Activated CD4-positive, alpha-beta T cell treated with anti-CD3 and anti-CD28 coated beads, Interleukin-2, amount 10 ng/mL, durations not matched to agents 24 days and 14 days (primary cell): ENCODE measurements around the gene S1PR1. TPM values are rescaled to one million over a fixed set of nuclear protein-coding genes. Genes with fewer than 3 reads are reported as not detected.
A peak's percentile ranks its signal among the peaks of the same experiment; 100 is the strongest.
"Not testable (repeated sequence)": the region's sequence is repeated elsewhere in the genome, so short reads cannot be mapped to it uniquely, and the experiment has no call there.

Experiments
- DNase-seq: peaks from one replicate; pipeline ENCODE4 v3.0.0; 2022
- H3K27ac Mint-ChIP-seq: one replicate; pipeline ENCODE4 v1.8.0; 2022; ENCODE audit warnings: mild to moderate bottlenecking, mixed read lengths
- H3K27me3 Mint-ChIP-seq: one replicate; pipeline ENCODE4 v1.8.0; 2022; ENCODE audit warnings: mixed read lengths
- H3K36me3 Mint-ChIP-seq: one replicate; pipeline ENCODE4 v1.8.0; 2022; ENCODE audit warnings: low read depth, mild to moderate bottlenecking, mixed read lengths
- H3K4me1 Mint-ChIP-seq: one replicate; pipeline ENCODE4 v1.8.0; 2021; ENCODE audit warnings: mixed read lengths
- H3K4me3 Mint-ChIP-seq: one replicate; pipeline ENCODE4 v1.8.0; 2022; ENCODE audit warnings: mild to moderate bottlenecking, moderate library complexity, mixed read lengths
- H3K9me3 Mint-ChIP-seq: one replicate; pipeline ENCODE4 v1.8.0; 2021; ENCODE audit warnings: mixed read lengths
- intact Hi-C: fragments of 100-400 bp; cut with micrococcal nuclease; formaldehyde crosslinking; loops from one replicate; pipeline ENCODE4 v1.15.1; 2023
- total RNA-seq: library from RNA; stranded (reverse); gene quantifications from 2 replicates; pipeline ENCODE4 v1.2.3, GENCODE V29; 2022

S1PR1 gene
- 49.5 and 51.2 TPM in 2 replicates for total RNA-seq

DNA sequence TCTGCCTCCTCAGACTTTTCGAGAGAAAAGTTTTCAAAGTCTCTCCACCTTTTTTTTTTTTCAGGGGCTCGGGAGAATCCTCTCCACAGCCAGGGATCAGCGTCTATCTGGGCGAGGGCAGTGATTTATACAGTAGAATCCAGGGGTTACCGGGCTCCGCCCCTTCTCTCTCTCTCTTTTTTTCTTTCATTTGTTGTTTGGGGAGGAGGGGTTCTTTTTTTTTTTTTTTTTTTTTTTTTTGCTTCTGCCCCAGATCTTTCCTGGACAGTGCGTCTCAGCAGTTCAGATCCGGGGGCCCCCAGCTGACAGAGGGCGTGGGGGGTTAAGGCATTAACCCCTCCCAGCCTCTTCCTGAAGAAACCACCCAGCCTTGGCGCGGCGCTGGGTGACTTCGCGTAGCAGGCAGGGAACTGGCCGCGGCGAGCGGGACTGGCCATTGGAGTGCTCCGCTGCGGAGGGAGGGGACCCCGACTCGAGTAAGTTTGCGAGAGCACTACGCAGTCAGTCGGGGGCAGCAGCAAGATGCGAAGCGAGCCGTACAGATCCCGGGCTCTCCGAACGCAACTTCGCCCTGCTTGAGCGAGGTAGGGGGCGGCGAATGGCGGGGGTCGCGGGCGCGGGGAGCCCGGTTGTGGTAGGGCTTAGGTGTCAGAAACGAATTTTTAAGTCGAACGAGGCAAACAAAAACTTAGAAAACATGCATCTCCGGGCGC lies at the start of gene S1PR1:
Gene S1PR1 (plus strand): TSS at position 504 of the 713 bp plus-strand sequence. CDS start 1,966 bp downstream, outside the sequence.
- no peaks in the 10 kb centered on the region for H3K9me3 Mint-ChIP-seq
- DNase-seq = peak; percentile 92
- H3K36me3 Mint-ChIP-seq = peaks cover 52% of the 10 kb centered on the region
- peaks cover 53% of the 10 kb centered on the region for H3K4me1 Mint-ChIP-seq
- H3K4me3 Mint-ChIP-seq = peak within 1 kb of the TSS; percentile 90
- no peaks in the 10 kb centered on the region for H3K27me3 Mint-ChIP-seq
- peak within 1 kb of the TSS; percentile 96 for H3K27ac Mint-ChIP-seq
- intact Hi-C loops = loop anchor here (1.0 to 10.0 kb wide), 6 partner anchors 22 to 884 kb away; partner anchors contain the start of genes CDC14A, DPH5 and SLC30A7

DNA sequence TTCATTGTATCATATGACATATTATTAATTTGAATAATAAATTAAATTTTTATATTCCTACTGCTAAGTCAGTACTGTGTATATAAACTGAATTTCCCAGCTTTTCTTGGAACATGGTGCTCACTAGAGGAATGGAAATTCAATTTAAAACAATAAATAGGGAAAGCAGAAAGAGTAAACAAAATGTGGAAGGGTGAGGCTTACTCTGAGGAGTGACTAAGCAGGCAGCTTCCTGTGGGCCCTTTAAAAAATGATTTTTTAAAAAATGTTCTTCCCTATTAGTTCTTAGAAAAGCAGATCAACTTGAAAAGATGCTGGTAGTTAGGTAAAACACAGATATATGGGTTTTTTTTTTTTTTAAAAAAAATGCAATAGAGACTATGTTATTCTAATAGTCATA lies 49.5 kb upstream of the S1PR1 start:
- no peak overlapping the region for H3K4me3 Mint-ChIP-seq
- H3K9me3 Mint-ChIP-seq = peaks cover 13% of the 10 kb centered on the region
- H3K27ac Mint-ChIP-seq = no peak overlapping the region
- no peak for DNase-seq
- H3K4me1 Mint-ChIP-seq = peaks cover 38% of the 10 kb centered on the region
- no peaks in the 10 kb centered on the region for H3K27me3 Mint-ChIP-seq
- intact Hi-C loops = no loop called here
- peaks cover 4% of the 10 kb centered on the region for H3K36me3 Mint-ChIP-seq

DNA sequence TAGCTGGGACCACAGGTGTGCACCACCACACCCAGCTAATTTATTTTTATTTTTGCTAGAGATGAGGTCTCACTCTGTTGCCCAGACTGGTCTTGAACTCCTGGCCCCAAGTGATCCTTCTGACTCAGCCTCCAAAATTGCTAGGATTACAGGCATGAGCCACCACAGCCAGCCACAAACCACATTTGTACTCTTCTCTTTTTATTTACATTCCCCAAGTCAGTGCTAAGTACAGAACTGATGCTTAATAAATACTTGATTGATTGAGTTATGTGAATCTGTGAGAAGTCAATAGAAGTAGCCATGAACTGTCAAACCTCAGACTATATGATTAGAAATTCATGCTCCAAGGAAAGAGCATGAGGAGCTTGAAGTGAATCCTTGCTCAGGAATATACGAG lies 48.5 kb upstream of the S1PR1 start:
- DNase-seq = no peak
- Mint-ChIP-seq H3K36me3 (peaks cover 4% of the 10 kb centered on the region), H3K9me3 (peaks cover 13% of the 10 kb centered on the region), H3K4me1 (peaks cover 35% of the 10 kb centered on the region), H3K27ac (peak overlapping the region; percentile 52), H3K4me3 (no peak overlapping the region), H3K27me3 (no peaks in the 10 kb centered on the region)
- intact Hi-C loops = no loop called here

DNA sequence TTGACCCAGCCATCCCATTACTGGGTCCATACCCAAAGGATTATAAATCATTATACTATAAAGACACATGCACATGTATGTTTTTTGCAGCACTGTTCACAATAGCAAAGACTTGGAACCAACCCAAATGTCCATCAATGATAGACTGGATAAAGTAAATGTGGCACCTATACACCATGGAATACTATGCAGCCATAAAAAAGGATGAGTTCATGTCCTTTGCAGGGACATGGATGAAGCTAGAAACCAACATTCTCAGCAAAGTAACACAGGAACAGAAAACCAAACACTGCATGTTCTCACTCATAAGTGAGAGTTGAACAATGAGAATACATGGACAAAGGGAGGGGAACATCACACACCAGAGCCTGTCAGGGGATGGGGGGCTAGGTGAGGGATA lies 47.9 kb upstream of the S1PR1 start:
- H3K4me1 Mint-ChIP-seq = peaks cover 29% of the 10 kb centered on the region
- DNase-seq, H3K4me3 Mint-ChIP-seq, H3K36me3 Mint-ChIP-seq, H3K27ac Mint-ChIP-seq, intact Hi-C loops, H3K27me3 Mint-ChIP-seq: not testable (repeated sequence)
- H3K9me3 Mint-ChIP-seq = peaks cover 13% of the 10 kb centered on the region

DNA sequence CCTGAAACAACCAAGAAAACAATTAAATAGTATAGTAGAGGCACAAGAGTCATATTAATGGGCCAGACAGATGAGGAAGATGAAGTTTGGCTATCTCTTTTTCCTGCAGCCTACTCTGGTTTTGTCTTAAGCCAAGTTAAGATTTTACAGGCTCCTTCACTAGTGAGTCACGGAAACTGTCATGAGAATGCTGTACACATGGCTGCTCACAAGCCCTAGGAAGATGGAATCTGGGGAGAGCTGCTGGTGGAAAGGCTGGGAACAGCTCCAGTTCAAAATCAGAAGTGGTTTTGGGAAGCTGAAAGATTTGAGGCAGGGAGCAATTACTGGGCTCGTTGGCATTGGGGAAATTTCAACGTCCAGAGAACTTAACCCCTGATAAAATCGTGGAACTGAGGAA lies 46.4 kb upstream of the S1PR1 start:
- peaks cover 13% of the 10 kb centered on the region for H3K9me3 Mint-ChIP-seq
- intact Hi-C loops = no loop called here
- no peak overlapping the region for H3K27ac Mint-ChIP-seq

DNA sequence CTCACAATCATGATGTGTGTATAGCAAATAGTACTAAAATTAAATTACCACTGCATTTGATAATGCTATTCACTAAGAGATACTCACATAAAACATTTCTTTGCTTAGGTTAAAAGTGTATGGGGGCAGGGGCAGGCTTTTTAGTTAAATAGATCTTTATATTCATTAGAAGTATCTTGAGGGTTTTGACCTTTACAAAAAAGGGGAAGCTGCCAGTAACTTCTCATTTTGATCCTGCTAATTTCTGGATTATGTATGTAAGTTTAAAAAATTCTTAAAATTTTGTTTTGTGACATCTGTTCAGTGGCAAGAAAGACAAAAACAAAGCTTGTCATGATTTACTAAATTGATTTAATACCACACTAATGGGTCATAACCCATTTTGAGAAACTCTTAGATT lies 45.8 kb upstream of the S1PR1 start:
- intact Hi-C loops = no loop called here
- H3K27me3 Mint-ChIP-seq = no peaks in the 10 kb centered on the region

More for the DNA sequence above, 46.4 kb upstream of the S1PR1 start:
- peaks cover 4% of the 10 kb centered on the region for H3K36me3 Mint-ChIP-seq
- H3K4me1 Mint-ChIP-seq = peaks cover 25% of the 10 kb centered on the region
- H3K27me3 Mint-ChIP-seq = no peaks in the 10 kb centered on the region
- DNase-seq = peak; percentile 48
- H3K4me3 Mint-ChIP-seq = no peak overlapping the region

DNA sequence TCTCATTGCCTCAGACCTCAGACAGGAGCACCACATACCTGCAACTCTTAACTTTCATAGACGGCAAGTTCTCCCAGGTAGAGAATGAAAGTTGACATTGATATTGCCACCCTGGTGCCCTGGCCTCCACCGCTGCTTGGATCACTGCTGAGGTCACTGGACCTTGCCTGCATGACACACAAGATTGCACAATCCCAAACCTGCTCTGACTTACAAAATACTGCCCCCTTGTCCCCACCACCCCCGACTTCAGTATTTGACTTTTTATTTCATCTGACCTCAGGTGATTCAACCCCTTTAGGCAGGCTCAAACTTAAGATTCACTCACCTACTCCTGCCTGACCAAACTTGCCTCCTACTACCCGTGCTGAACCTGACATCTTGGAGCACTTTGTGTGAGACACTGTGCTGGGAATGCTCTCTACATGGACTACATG lies 43.1 kb upstream of the S1PR1 start:
- Mint-ChIP-seq H3K27me3 (no peaks in the 10 kb centered on the region), H3K9me3 (peaks cover 13% of the 10 kb centered on the region), H3K4me3 (no peak overlapping the region), H3K4me1 (peaks cover 16% of the 10 kb centered on the region), H3K27ac (no peak overlapping the region), H3K36me3 (peaks cover 3% of the 10 kb centered on the region)
- no peak for DNase-seq
- intact Hi-C loops = no loop called here

More for the DNA sequence above, 45.8 kb upstream of the S1PR1 start:
- Mint-ChIP-seq H3K4me3 (no peak overlapping the region), H3K36me3 (peaks cover 4% of the 10 kb centered on the region), H3K9me3 (peaks cover 17% of the 10 kb centered on the region), H3K4me1 (peaks cover 25% of the 10 kb centered on the region), H3K27ac (no peak overlapping the region)
- no peak for DNase-seq

DNA sequence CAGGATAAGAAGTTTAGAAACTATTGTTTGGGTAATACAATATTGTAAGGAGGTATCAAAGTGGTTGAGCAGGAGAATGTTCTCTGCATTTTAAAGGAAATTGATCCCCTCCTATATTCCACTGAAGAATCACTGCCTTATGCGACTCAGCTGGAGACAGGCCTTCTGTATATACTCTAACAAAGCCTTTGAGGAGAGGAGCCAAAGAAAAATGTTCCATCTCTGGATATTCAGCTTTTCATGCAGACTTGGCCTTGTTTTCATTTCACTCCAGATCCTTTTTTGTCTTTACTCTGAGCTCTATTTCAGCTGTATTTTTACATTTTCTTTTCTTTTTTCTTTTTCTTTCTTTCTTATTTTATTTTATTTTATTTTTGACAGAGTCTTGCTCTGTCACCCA lies 42.1 kb upstream of the S1PR1 start:
- Mint-ChIP-seq H3K36me3 (peaks cover 3% of the 10 kb centered on the region), H3K27me3 (no peaks in the 10 kb centered on the region)
- intact Hi-C loops = no loop called here

DNA sequence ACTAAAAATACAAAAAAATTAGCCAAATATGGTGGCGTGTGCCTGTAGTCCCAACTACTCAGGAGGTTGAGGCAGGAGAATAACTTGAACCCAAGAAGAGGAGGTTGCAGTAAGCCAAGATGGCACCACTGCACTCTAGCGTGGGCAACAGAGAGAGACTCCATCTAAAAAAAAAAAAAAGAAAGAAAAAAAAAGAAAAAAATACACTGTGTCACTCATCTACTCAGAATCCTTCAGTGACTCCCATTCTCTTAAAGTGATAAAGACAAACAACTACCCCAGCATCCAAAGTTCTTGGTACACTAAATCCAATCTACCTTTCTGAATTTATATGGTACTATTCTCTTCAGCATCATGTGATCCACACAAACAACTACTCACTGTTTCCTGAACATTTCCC lies 40.2 kb upstream of the S1PR1 start:
- intact Hi-C loops = no loop called here
- Mint-ChIP-seq H3K27me3 (no peaks in the 10 kb centered on the region), H3K36me3 (peaks cover 7% of the 10 kb centered on the region), H3K4me3 (no peak overlapping the region), H3K9me3 (peaks cover 10% of the 10 kb centered on the region), H3K4me1 (peaks cover 27% of the 10 kb centered on the region), H3K27ac (peak overlapping the region; percentile 14)
- no peak for DNase-seq

More for the DNA sequence above, 42.1 kb upstream of the S1PR1 start:
- Mint-ChIP-seq H3K4me3 (no peak overlapping the region), H3K4me1 (peaks cover 22% of the 10 kb centered on the region), H3K27ac (no peak overlapping the region), H3K9me3 (peaks cover 13% of the 10 kb centered on the region)
- no peak for DNase-seq

DNA sequence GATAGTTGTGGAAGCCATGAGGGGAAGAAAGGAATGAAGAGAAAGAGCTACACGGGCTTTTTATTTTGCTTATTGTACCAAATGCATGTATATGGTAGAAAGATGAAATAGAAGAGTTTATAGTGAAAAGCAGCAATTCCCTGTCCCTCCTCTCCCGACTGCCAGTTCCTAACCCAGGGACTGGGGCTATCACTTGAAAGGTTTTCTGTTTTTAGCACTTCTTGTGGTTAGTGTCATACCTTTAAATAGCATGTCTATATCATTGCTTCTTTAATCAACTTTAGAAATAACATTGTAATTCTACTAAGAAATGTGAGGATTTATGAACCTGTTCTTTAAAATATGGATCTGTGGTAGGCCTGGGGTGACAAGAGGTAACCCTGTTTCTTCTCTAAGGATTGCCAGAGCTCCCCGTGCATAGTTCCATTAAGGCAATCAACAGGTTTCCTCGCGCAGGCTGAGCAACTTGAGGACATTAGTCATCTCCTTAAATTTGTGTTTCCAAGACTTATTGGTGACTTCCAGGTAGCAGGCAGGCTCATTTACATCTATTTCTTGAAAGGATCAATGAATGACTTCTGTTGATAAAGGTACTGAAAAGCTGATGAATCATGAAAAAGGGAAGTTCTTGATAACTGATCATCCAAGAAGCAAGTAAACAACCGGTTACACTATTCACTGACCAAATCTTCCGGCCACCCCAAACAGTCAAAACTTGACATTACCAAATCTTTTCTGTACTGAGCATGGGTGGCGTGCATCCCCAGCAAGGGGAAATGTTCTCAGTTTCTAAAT lies 37.8 kb upstream of the S1PR1 start:
- Mint-ChIP-seq H3K27ac (peak overlapping the region; percentile 91), H3K9me3 (peaks cover 16% of the 10 kb centered on the region), H3K36me3 (peaks cover 9% of the 10 kb centered on the region), H3K4me1 (peaks cover 27% of the 10 kb centered on the region), H3K27me3 (no peaks in the 10 kb centered on the region), H3K4me3 (peak overlapping the region; percentile 44)
- intact Hi-C loops = loop anchor here (1.0 kb wide), 4 partner anchors 20 to 92 kb away; no protein-coding TSS in a partner anchor
- DNase-seq = peak; percentile 78

DNA sequence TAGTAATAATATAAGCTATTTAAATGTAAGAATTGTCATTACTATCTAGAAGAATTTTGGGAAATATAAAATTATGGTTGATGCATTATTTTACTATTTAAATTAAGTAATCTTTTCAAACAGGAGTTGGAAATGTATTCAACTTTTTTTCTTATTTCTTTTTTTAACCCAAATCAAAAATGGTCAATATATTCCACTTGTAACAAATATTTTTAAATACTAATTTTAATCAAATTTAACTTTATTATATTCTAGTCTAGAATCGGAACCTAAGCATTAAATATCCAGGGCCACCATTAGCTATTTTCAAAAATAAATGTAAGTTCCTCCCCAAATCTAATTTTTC lies 37.2 kb upstream of the S1PR1 start:
- peak overlapping the region; percentile 90 for H3K27ac Mint-ChIP-seq
- no peaks in the 10 kb centered on the region for H3K27me3 Mint-ChIP-seq
- H3K9me3 Mint-ChIP-seq = peaks cover 16% of the 10 kb centered on the region
- intact Hi-C loops = loop anchor here (1.0 kb wide), 4 partner anchors 20 to 92 kb away; no protein-coding TSS in a partner anchor
- H3K4me1 Mint-ChIP-seq = peaks cover 28% of the 10 kb centered on the region
- H3K4me3 Mint-ChIP-seq = peak overlapping the region; percentile 60
- no peak for DNase-seq
- peaks cover 10% of the 10 kb centered on the region for H3K36me3 Mint-ChIP-seq

DNA sequence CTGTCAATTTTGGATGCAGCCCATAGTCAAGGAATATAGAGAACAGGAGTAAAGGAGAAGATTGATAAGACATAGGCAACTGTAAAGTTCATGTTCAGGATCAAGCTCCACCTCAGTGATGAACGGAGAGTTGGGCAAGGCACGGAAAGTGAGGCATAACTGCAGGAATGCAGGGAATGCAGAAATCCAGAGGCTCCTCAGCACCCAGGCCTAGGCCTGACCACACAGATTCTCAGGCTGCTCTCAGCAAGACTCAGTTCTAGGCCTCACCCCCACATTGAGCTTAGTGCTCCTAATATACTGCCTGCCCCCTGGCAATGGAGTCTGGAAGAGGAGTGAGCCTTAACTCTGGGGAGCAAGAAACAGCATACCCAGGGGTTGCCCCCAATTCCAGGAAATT lies 36.3 kb upstream of the S1PR1 start:
- peaks cover 11% of the 10 kb centered on the region for H3K36me3 Mint-ChIP-seq
- H3K9me3 Mint-ChIP-seq = peaks cover 16% of the 10 kb centered on the region
- peak overlapping the region; percentile 90 for H3K27ac Mint-ChIP-seq
- no peaks in the 10 kb centered on the region for H3K27me3 Mint-ChIP-seq
- no peak overlapping the region for H3K4me3 Mint-ChIP-seq
- peaks cover 35% of the 10 kb centered on the region for H3K4me1 Mint-ChIP-seq
- no peak for DNase-seq
- intact Hi-C loops = no loop called here

DNA sequence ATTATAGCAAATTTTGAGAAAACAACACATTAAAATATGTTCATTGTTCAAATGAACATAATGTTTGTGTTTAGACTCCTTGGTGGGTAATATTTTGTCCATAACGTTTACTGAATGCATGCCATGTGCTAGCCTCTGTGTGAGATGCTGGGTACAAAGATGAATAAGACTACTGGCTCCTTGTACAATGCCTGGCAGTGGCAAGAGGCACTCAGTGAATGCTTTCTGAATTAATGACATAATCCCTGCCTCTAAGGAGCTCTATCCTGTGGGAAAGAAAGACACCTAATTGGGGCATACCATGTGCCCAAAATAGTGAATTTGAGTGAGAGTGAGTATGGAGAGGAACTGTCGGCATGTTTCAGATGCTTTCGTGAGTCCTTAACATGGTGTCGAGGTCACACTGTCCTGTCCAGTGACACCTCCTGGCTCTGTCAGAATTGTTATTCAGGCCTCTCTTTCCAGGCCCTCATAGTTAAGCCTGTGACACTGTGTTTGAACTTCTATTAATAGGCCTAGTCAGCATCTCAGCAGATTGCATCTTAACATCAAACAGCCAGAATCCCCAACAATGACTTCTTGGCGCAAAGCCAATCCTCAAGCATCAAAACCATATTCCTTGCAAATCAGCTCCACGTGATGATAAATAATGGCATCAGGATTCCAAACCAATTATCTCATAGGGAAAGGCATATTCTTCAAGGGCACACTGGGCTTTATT lies 32.8 kb upstream of the S1PR1 start:
- Mint-ChIP-seq H3K4me3 (no peak overlapping the region), H3K27me3 (no peaks in the 10 kb centered on the region), H3K27ac (no peak overlapping the region), H3K9me3 (peaks cover 12% of the 10 kb centered on the region), H3K36me3 (peaks cover 8% of the 10 kb centered on the region), H3K4me1 (peaks cover 25% of the 10 kb centered on the region)
- DNase-seq = no peak
- intact Hi-C loops = loop anchor here (2.0 kb wide), 1 partner anchor 19 kb away; no protein-coding TSS in a partner anchor
